ENCODE data around the gene LMTK3. TPM values are rescaled to one million over a fixed set of nuclear protein-coding genes. Genes with fewer than 3 reads are reported as not detected.

Gene LMTK3
- total RNA-seq, 1 experiment from 2014 or later: 15.9 TPM

GRCh38 chr19:48507911-48508439 lies 3.7 kb downstream of the LMTK3 start:
- Mint-ChIP-seq H3K9me3 (no peaks in the 10 kb centered on the region), H3K27me3 (ENCODE audit: low read depth) (peaks cover 3% of the 10 kb centered on the region; the same call in 1 of the 2 replicates), H3K27ac (no peak overlapping the region), H3K36me3 (no peaks in the 10 kb centered on the region; the same call in 1 of the 2 replicates), H3K4me3 (no peak overlapping the region), H3K4me1 (peaks cover 14% of the 10 kb centered on the region)
- ChIA-PET POLR2A (no interaction called here), CTCF (interaction anchor here (1.2 to 9.5 kb wide), 2 partner anchors 15 to 77 kb away, joined by 6 to 297 read pairs; no protein-coding TSS in a partner anchor)
- DNase-seq (ENCODE audit: low spot score) (no peak), ATAC-seq (no peak)
- TF ChIP-seq ETV6 (CRISPR knock-in tag; IDR thresholded peaks at IDR 0.05): no peak
- TF ChIP-seq SMAD4 (CRISPR knock-in tag; IDR thresholded peaks at IDR 0.05): no peak

DNA sequence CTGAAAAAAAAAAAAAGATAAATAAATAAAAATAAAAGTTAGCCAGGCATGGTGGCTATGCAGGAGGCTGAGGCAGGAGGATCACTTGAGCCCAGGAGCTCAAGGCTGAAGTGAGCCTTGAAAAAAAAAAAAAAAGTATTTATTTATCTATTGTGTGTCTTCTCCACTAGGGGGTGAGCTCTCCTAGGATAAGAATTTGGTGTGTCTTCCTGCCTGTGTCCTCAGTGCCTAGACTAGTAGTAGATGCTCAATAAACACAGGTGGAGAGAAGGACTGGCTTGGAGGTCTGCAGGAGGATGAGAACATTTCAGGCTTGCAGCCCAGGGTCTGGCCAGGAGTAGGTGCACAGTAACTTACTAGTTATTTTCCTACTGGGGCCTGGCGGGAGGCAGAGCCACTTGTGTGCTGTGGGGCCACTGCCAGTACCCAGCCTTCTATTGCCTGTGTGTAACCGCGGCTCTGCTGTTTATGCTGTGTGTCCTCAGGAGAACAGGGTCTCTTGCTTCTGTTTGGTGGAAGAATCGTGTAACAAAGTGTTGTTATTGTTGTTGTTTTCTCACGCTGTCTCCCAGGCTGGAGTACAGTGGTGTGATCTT lies 5.4 kb downstream of the LMTK3 start:
- Mint-ChIP-seq H3K36me3 (no peaks in the 10 kb centered on the region; the same call in 1 of the 2 replicates), H3K9me3 (no peaks in the 10 kb centered on the region), H3K4me1 (peaks cover 19% of the 10 kb centered on the region), H3K4me3 (no peak overlapping the region), H3K27ac (no peak overlapping the region), H3K27me3 (ENCODE audit: low read depth) (peaks cover 3% of the 10 kb centered on the region; the same call in 1 of the 2 replicates)
- DNase-seq (ENCODE audit: low spot score): no peak
- CTCF ChIA-PET: interaction anchor here (0.6 to 9.5 kb wide), 54 partner anchors 10 to 1359 kb away, joined by 3 to 297 read pairs (median 4); partner anchors contain the start of genes FAM83E, KDELR1, RPL18 and SPHK2
- TF ChIP-seq, protein P1, sequence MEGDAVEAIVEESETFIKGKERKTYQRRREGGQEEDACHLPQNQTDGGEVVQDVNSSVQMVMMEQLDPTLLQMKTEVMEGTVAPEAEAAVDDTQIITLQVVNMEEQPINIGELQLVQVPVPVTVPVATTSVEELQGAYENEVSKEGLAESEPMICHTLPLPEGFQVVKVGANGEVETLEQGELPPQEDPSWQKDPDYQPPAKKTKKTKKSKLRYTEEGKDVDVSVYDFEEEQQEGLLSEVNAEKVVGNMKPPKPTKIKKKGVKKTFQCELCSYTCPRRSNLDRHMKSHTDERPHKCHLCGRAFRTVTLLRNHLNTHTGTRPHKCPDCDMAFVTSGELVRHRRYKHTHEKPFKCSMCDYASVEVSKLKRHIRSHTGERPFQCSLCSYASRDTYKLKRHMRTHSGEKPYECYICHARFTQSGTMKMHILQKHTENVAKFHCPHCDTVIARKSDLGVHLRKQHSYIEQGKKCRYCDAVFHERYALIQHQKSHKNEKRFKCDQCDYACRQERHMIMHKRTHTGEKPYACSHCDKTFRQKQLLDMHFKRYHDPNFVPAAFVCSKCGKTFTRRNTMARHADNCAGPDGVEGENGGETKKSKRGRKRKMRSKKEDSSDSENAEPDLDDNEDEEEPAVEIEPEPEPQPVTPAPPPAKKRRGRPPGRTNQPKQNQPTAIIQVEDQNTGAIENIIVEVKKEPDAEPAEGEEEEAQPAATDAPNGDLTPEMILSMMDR (IDR thresholded peaks at IDR 0.05): peak; percentile 59
- TF ChIP-seq TP53 (CRISPR knock-in tag; IDR thresholded peaks at IDR 0.05): no peak
- POLR2A ChIA-PET: interaction anchor here (0.6 to 1.1 kb wide), 6 partner anchors 15 to 477 kb away, joined by 3 to 9 read pairs (median 4); no protein-coding TSS in a partner anchor
- ATAC-seq: no peak

GRCh38 chr19:48502350-48503018 lies 9.2 kb downstream of the LMTK3 start:
- H3K4me3 Mint-ChIP-seq: peak overlapping the region; percentile 50
- peaks cover 15% of the 10 kb centered on the region for H3K4me1 Mint-ChIP-seq
- no peaks in the 10 kb centered on the region for H3K9me3 Mint-ChIP-seq
- H3K27ac Mint-ChIP-seq: peak overlapping the region; percentile 76
- CTCF ChIA-PET: interaction anchor here (0.6 to 1.2 kb wide), 31 partner anchors 8 to 1044 kb away, joined by 3 to 53 read pairs (median 4); partner anchors contain the start of genes GRIN2D, KDELR1 and TMEM143
- H3K36me3 Mint-ChIP-seq: no peaks in the 10 kb centered on the region; the same call in 1 of the 2 replicates
- POLR2A ChIA-PET: interaction anchor here (0.6 to 1.1 kb wide), 7 partner anchors 9 to 117 kb away, joined by 3 to 11 read pairs (median 4); partner anchors contain the start of genes RPL18 and SPHK2
- ATAC-seq (no peak), DNase-seq (ENCODE audit: low spot score) (no peak)
- H3K27me3 Mint-ChIP-seq (ENCODE audit: low read depth): peaks cover 9% of the 10 kb centered on the region
- TF ChIP-seq FOXK1 (CRISPR knock-in tag; IDR thresholded peaks at IDR 0.05): peak; percentile 50; the same call in 1 of the 2 replicates
- TF ChIP-seq FOXP4 (CRISPR knock-in tag; IDR thresholded peaks at IDR 0.05): no peak
- TF ChIP-seq ERG (CRISPR knock-in tag; IDR thresholded peaks at IDR 0.05): 0 out of 2 replicates have a peak, but pooled peaks have one; percentile 38

DNA sequence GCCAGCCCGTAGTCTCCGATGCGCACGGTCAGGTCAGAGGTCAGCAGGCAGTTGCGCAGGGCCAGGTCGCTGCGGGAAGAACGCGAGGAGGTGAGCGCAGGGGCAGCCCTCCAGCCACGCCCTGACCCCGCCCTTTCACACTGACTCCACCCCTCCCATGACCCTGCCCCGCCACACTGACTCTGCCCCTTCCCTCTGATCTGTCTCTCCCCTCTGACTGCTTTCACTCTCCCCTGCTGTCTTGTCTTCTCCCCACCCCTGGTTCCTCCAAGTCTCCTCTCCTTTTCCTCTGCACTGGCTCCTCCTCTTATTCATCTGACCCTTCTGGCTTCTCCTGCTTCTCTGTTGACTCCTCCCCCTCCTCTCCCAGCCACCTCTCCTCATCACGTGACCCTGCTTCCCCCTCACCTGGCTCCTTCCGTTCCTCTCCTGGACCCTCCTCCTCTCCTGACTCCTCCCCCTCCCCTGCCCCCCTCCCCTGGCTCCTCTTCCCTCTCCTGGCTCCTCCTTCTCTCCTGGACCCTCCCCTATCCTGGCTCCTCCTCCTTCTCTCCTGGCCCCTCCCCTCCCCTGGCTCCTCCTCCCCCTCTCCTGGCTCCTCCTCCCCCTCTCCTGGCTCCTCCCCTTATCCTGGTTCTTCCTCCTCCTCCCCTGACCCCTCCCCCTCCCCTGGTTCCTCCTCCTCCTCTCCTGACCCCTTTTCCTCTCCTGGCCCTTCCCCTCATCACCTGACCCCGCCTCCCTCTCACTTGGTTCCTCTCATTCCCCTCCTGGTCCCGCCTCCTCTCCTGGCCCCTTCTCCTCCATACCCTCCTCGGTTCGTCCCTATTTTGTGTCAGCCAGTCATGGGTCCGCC lies 9.9 kb downstream of the LMTK3 start:
- H3K27ac Mint-ChIP-seq: peak overlapping the region; percentile 98
- ATAC-seq: peak; percentile 87
- TF ChIP-seq ZNF281 (CRISPR knock-in tag; IDR thresholded peaks at IDR 0.05): no peak
- no peak for TF ChIP-seq RORB (CRISPR knock-in tag; IDR thresholded peaks at IDR 0.05)
- no peak for TF ChIP-seq HMGA2 (CRISPR knock-in tag; IDR thresholded peaks at IDR 0.05)
- no peak for TF ChIP-seq IRF1 (CRISPR knock-in tag; IDR thresholded peaks at IDR 0.05)
- TF ChIP-seq FOXP4 (CRISPR knock-in tag; IDR thresholded peaks at IDR 0.05): no peak

More for the DNA sequence above, 9.9 kb downstream of the LMTK3 start:
- POLR2A ChIA-PET: interaction anchor here (0.6 to 1.1 kb wide), 6 partner anchors 9 to 118 kb away, joined by 3 to 11 read pairs (median 4); partner anchors contain the start of genes RPL18 and SPHK2
- Mint-ChIP-seq H3K27me3 (ENCODE audit: low read depth) (peaks cover 6% of the 10 kb centered on the region), H3K9me3 (no peaks in the 10 kb centered on the region), H3K4me3 (peak overlapping the region; percentile 67), H3K36me3 (no peaks in the 10 kb centered on the region), H3K4me1 (peaks cover 15% of the 10 kb centered on the region)
- DNase-seq (ENCODE audit: low spot score): peak; percentile 100
- CTCF ChIA-PET: interaction anchor here (0.6 to 2.1 kb wide), 33 partner anchors 9 to 1045 kb away, joined by 3 to 53 read pairs (median 4); partner anchors contain the start of genes GRIN2D, KDELR1 and TMEM143

All from WTC11 (cell line).